Measurements from ENCODE around the gene TTC33.
A peak's percentile ranks its signal among the peaks of the same experiment; 100 is the strongest.
"Not testable (repeated sequence)": the region's sequence is repeated elsewhere in the genome, so short reads cannot be mapped to it uniquely, and the experiment has no call there.

The TTC33 gene

DNA sequence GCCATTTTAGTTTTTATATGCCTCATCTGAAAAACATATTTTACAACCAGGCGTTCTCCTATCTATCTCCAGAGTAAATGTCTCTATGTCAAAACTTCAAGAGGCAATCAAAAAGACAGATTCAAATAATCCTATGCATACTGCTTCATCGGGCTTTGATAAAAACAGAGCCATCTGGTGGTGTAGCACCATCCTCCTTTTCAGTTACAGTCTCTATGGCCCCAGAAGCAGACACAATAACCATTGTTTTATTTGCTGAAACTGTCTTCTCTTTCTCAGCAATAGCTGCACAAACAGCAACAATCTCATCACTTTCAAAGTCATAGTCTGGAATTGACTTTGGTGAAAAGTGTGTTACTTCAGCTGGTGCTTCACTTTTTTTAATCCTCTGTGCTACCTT is 39.8 kb downstream of the TTC33 start:
- DNase-seq, result no peak

DNA sequence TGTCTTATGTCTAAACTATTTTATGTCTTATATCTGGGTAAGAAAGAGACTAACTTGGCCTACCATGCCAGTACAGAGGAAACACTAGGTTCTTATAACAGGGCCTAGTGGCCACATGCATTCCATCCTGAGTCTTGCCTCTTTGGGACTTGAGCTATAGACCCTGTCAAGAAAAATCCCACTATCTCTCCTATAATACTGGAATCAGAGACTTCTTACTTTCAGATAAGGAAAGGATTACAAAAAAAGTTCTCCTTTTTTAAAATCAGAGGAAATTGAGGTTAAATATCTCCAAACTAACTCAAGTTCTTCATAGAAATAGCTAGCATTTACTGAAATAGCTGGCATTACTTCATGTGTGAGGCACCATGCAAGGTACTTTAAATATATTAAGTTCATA is 41.8 kb downstream of the TTC33 start:
- DNase-seq, result no peak

DNA sequence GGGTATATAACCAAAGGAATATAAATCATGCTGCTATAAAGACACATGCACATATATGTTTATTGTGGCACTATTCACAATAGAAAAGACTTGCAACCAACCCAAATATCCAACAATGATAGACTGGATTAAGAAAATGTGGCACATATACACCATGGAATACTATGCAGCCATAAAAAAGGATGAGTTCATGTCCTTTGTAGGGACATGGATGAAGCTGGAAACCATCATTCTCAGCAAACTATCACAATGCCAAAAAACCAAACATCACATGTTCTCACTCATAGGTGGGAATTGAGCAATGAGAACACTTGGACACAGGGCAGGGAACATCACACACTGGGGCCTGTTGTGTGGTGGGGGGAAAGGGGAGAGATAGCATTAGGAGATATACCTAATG is 45.2 kb downstream of the TTC33 start:
- DNase-seq, result not testable (repeated sequence)

DNA sequence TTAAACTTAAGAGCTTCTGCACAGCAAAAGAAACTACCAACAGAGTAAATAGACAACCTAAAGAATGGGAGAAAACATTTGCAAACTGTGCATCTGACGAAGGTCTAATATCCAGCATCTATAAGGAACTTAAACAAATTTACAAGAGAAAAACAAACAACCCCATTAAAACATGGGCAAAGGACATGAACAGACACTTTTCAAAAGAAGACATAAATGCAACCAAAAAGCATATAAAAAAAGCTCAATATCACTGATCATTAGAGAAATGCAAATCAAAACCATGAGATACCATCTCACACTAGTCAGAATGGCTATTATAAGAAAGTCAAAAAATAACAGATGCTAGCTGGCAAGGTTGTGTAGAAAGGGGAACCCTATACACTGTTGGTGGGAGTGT is 50.3 kb downstream of the TTC33 start:
- DNase-seq, result not testable (repeated sequence)

DNA sequence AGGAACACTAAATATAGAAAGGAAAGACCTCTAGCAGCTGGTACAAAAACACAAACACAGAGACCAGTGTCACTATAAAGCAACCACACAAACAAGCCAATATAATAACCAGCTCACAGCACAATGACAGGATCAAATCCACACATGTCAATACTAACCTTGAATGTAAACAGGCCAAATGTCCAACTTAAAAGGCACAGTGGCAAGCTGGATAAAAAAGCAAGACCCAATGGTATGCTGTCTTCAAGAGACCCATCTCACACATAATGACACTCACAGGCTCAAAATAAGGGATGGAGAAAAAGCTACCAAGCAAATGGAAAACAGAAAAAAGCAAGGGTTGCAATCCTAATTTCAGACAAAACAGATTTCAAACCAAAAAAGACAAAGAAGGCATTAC is 53.7 kb downstream of the TTC33 start:
- not testable (repeated sequence) for DNase-seq

DNA sequence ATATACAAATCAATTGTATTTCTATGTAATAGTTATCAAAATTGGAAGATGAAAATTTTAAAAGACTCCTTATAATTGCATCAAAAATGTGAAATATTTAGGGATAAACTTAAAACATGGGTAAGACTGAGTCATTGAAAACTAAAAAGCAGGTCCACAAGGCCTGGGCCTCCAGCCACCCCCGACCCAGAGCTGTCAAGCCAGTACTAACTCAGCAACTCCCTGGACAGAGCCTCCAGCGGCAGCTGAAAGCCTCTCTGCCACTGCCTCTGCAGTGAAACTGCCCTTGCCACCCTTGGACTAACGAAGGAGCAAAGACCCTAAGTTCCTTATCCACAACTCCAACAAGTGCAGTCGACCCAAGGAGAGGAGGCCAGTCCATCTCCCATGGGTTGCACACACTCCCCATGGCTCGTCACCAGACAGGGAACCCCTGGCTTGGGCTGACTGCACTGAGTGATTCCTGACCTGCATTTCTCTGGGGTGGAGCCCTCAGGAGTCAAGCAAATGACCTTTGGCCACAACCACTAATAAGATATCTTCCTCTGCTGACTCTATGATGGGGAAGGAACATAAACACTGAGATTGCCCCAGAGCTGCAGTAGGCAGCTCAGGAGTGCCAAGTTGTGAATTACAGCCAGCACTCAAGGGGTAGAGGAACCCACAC is 55.5 kb downstream of the TTC33 start:
- DNase-seq, result no peak

DNA sequence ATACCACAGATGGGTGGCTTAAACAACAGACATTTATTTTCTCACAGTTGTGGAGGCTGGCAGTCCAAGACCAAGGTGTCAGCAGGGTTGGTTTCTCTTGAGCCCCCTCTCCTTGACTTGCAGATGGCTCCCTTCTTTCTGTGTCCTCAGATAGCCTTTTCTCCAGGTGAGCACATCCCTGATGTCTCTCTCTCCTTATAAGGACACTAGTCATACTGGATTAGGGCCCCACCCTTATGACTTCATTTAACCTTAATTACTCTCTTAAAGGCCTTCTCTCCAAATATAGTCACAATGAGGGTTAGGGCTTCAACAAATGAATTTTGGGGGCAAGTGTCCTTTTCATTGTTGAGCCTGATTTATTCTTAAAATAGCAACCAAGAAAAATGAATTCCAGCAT is 61.3 kb downstream of the TTC33 start:
- no peak for DNase-seq

DNA sequence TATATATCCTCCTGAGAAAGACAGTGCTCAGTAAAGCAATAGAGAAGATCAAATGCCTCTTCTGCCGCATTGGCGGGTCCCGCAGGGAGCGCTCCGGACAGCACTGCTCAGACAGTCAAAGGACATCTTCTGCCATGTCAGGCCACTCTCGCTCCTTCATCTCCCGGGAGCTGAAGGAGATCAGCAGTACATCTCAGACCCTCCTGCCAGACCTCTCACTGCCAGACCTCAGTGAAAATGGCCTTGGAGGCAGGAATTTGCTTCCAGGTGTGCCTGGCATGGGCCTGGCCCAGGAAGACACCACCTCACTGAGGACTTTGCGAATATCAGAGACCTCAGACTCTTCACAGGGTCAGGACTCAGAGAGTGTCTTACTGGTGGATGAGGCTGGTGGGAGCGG is 63.9 kb downstream of the TTC33 start:
- no peak for DNase-seq

DNA sequence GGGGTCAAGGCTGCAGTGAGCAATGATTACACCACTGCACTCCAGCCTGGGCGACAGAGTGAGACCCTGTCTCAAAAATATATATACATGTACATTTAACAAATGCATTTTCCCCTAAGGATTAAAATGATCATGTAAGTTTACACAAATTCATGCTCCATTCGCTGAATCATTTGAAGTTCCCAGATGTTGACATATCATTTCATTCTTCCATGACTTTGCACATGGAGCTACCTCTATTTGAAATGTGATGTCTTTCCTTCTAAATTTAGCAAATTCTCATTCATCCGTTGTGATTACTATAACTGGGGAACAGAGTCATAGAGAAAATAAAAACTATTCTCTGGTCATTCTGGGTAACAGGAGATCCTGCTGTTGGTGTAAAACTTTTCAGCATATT is 65.5 kb downstream of the TTC33 start:
- DNase-seq, result no peak

DNA sequence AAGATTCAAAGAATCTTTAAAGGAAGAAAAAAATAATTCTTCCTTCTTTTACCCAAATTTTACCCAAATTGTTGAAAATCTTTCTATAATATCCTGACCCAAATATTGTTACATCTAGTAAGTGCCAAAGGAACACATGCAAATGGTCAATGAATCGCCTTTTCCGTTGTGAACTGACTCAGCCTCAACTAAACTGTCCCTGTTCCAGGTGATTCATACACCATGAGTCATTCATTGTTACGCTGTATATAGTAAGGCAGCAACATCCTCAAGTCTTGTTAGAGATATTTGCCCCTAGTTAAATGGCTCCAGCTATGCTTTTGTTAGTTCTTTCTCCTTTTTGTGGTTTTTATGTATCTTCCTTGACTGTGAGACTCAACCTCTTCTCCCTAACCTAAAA is 66.3 kb downstream of the TTC33 start:
- DNase-seq, result no peak

DNA sequence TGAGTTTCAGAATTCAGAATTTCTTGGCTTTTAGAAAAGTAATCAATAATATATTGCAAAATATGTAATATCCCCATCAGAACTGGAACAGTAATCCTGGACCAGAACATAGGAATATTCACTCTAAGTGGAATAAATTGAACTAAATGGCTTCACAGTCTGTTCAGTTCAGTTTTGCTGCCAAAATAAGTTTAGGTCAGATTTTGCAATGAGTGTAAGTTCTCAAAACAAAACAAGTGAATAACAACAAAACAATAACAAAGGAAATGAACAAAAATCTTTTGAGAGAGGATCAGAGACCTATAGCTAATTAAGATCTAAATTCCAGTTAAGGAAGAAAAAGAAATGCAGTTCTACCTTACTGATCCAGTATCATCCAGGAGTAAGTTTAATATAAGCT is 66.8 kb downstream of the TTC33 start:
- DNase-seq, result no peak

DNA sequence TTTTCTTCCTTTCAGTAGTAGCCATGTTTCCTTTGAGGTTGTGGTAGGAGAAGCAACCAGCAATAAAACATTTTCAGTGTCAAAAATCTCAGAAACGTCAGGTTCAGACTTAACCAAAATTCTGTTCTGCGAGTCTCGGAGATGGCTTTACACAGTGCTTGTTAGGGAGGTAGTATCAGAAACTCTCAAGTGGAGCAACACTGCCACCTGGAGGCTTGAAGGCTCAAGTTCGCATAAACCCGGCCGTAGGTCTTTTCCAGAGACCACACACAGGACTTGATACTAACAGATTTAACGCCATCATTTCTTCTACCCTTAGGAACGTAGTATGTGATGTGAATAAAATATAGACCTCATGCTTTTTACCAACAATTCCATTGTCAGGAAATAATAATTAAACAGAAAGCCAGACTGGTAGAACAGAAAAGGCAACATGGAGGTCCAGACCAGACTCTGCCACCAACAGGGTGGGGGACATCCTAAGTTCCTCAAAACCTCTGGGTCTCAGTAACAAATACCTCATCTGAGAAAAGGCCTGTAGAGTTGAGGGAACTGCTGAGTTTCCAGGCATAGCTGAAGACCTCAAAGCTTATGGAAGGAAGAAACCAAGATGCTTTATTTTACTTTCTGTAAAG is 67.5 kb downstream of the TTC33 start:
- DNase-seq, result peak; percentile 64

DNA sequence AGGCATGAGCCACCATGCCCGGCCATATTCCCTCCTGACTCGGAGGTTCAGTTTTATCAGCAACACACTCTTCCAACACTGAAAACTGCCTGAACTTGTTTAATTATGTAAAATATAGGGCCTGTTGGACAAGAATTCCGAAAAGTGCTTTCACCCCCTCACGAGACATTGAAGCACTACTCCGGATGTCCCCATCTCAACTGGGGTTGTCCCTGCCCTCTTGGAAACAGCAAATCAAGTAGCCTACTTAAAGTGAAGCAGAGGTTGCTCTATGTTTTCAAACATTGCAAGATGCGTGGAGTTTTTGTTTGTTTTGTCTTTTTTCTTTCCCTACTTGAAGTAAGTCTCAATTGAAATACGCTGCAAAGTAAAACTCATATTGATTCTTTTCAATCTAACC is 68.4 kb downstream of the TTC33 start:
- no peak for DNase-seq

DNA sequence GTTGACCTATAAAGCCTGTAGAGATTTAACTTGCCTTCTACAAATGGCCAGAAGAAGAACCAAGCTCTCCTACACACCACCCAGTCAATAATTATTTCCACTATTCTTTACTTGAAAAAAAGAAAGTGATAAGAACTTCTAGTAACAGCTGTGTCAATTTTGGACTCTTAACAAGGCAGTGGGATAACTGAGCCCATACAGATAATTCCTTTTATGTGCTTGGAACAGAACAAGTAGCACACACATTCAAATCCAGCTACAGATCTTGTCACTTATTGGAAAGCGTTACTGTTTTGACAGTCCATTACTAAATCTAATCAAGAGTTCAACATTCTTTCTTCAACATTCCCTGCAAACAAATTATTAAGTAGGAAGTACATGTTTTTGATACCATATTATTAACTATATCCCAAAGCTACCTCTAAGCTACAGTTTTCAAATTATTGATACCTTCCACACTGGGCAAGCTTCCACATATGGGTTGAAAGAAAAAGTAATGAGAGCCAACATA is 69.7 kb downstream of the TTC33 start:
- DNase-seq, result no peak

DNA sequence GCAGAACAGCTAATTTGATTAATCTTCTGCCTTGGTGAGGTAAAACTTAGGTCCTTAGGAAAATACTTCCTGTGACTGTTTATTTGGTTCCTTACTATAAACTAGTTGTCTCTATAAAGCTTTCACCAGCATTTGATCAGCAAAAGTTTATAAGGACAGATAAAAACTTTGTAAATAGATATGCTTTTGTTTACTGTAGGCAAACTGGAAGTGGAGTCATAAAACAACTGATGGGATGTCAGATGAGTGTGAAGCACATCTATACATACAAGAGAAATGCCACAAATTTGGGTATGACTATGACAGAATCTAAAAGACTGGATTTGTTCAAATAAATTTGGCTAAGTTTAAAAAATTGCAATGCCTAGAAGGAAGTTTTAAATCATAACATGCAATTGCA is 70.6 kb downstream of the TTC33 start:
- no peak for DNase-seq

DNA sequence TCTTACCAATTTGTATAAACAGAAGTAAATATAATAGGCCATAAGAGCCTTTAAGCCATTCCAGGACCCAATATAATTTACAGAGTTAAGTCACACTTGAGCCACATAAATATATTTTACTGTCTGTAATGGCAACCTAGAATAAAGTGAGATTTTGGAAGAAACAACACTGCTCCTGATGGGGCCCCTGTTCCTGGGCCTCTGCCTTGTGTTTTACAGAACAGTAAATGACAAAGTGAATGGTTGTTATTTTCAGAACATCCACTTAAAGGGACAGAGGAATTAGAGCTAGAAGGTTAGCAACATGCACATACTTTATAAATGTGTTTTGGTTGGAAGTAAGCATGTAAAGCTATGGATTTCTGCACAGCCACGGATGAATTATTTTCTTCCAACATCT is 72.5 kb downstream of the TTC33 start:
- no peak for DNase-seq

DNA sequence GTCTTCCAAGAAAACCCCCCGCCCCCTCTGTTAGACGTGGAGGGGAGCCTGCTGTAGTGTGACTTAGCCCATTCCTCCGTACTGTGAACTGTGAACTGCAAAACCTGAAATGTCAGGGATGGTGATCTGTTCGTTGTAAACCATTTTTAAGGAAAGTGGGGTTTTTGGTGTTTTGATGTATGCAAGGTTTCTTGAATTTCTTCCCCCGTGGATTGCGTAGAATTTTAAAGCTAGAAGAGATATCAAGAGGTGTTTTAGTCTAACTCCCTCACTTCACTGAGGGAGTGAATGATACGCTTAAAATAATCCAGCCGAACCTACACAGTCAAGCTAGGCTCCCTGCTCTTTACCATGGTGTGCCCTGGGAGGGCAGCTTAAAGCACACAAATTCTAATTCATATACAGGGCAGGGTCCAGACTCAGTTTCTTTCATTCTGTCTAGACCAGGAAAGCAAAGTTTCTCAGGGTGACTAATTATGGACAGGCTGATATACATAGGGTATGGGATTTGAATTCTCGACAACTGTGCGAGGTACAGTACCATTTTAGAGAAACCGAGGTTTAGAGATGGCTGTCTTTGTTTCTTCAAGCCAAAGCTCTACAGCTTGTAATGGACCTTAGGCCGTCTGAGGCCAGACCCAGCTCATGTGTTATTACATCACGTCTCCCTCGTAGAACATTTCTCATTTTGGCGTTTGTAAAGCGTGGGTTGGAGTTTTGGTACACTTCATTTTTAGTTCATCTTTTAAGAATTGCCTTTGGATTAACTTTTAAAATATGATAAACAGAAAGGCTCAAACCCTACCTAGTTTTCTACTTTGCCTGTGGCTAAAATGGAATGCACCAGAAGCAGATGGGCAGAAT is 73.4 kb downstream of the TTC33 start:
- DNase-seq, result no peak

DNA sequence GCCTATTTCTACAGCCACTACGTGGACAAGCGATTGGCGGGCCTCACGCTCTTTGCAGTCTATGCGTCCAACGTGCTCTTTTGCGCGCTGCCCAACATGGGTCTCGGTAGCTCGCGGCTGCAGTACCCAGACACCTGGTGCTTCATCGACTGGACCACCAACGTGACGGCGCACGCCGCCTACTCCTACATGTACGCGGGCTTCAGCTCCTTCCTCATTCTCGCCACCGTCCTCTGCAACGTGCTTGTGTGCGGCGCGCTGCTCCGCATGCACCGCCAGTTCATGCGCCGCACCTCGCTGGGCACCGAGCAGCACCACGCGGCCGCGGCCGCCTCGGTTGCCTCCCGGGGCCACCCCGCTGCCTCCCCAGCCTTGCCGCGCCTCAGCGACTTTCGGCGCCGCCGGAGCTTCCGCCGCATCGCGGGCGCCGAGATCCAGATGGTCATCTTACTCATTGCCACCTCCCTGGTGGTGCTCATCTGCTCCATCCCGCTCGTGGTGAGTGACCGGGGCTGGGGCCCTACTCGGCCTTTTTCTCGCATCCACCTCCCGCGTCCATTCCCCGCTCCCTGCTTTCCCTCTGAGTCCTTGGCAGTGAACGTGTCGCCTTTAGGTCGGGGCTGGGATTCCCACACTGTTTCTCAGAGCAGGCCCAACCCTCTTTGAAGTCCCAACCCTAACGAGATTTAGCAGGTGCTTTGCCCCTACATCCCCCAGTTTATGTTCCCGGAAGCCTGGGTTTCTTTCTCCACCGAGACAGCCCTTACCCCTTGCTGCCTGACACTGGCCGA is 74.2 kb downstream of the TTC33 start:
- no peak for DNase-seq

DNA sequence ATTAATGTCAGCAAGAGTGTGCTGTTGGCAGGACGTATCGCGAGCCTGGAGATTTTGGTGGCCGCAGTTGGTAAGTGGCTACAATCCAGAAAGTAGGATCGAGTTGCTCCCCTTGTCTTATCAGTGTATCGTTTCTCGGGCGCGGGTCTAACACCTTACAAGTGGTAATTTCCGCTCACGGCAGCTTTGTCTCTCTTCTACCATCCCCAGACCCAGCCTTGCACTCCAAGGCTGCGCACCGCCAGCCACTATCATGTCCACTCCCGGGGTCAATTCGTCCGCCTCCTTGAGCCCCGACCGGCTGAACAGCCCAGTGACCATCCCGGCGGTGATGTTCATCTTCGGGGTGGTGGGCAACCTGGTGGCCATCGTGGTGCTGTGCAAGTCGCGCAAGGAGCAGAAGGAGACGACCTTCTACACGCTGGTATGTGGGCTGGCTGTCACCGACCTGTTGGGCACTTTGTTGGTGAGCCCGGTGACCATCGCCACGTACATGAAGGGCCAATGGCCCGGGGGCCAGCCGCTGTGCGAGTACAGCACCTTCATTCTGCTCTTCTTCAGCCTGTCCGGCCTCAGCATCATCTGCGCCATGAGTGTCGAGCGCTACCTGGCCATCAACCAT is 74.9 kb downstream of the TTC33 start:
- DNase-seq, result no peak

DNA sequence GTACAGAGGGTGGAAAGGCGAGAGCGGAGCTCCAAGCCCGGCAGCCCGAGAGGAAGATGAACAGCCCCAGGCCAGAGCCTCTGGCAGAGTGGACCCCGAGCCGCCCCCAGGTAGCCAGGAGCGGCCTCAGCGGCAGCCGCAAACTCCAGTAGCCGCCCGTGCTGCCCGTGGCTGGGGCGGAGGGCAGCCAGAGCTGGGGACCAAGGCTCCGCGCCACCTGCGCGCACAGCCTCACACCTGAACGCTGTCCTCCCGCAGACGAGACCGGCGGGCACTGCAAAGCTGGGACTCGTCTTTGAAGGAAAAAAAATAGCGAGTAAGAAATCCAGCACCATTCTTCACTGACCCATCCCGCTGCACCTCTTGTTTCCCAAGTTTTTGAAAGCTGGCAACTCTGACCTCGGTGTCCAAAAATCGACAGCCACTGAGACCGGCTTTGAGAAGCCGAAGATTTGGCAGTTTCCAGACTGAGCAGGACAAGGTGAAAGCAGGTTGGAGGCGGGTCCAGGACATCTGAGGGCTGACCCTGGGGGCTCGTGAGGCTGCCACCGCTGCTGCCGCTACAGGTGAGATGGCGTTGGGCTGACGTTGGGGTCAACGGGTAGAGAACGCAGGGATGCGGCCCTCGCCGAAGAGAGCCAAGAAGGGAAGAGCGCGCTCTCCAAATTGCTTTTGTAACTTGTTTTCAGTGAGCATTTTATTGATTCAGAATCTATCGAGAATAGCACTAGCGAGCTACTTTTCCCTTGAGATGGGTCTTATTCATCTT is 75.7 kb downstream of the TTC33 start, which contains the start of gene PTGER4:
PTGER4 (plus strand) TSS at position 3 of the 769 bp plus-strand sequence. CDS start 1,079 bp downstream, outside the sequence.
- DNase-seq, result no peak

DNA sequence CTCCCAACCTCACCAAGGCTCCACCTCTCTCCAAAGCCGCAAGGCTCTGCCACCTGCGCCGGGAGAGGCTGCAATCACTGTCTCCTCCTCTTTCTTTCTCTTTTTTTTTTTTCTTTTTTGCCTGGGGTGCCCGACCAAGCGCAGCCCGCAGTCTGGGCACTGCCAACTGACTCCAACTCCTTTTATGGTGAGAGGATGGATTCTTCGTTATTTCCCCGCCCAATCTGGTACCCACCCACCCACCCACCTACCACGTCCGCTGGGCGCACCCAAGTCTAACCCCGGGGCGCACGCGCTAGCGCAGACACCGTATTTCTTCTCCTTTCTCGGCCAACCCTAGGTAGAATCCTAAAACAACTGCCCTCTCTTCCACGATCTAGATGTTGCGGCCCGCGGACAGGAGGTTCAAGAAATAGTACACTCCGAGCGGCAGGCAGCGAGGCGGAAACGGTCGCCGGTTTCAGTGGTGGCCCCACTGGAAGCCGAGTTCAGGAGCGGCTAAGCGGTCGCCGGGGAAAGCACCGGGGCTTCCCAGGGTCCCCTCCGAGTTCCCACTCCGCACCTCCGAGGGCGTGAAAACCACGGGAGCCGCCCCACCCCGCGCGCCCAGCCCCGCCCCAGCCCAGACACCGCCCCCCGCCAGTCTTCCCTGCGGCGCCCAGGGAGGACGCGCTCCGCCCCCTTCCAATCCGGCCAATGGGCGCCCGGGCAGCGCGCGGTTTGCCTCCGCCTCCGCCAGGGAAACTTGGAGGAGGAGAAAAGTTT is 76.4 kb downstream of the TTC33 start:
- peak; percentile 72 for DNase-seq
